Neuronal stem cell (in vitro differentiated cells): ENCODE results near the gene SEC16B.

Experiments
- DNase-seq: peaks from one replicate; pipeline ENCODE4 v3.0.0-alpha.2; 2013; ENCODE audit warnings: low spot score
- H2AFZ ChIP-seq: one replicate; pipeline ENCODE4 v1.6.1; 2013; ENCODE audit warnings: mild to moderate bottlenecking, low read length, inconsistent platforms
- H2AK5ac ChIP-seq: 2 replicates; pipeline ENCODE4 v1.6.1; 2013; ENCODE audit warnings: low read depth, mild to moderate bottlenecking, inconsistent platforms, low read length, moderate library complexity, mixed read lengths
- H2BK120ac ChIP-seq: 2 replicates; pipeline ENCODE4 v1.6.1; 2013; ENCODE audit warnings: low read depth, mild to moderate bottlenecking, inconsistent platforms, low read length, moderate library complexity, mixed read lengths
- H2BK12ac ChIP-seq: one replicate; pipeline ENCODE4 v1.6.1; 2013; ENCODE audit warnings: low read length, inconsistent platforms
- H2BK15ac ChIP-seq: 2 replicates; pipeline ENCODE4 v1.6.1; 2013; ENCODE audit warnings: mild to moderate bottlenecking, low read length, inconsistent platforms, mixed read lengths
- H2BK5ac ChIP-seq: one replicate; pipeline ENCODE4 v1.6.1; 2013; ENCODE audit warnings: inconsistent platforms, mild to moderate bottlenecking, low read length, moderate library complexity
- H3K14ac ChIP-seq: one replicate; pipeline ENCODE4 v1.6.1; 2013; ENCODE audit warnings: low read length, inconsistent platforms
- H3K18ac ChIP-seq: 2 replicates; pipeline ENCODE4 v1.6.1; 2013; ENCODE audit warnings: low read length, inconsistent platforms
- H3K23ac ChIP-seq: 2 replicates; pipeline ENCODE4 v1.6.1; 2013; ENCODE audit warnings: low read depth, mild to moderate bottlenecking, mixed read lengths, low read length, inconsistent platforms; ENCODE audit not compliant: poor library complexity
- H3K27ac ChIP-seq: replicated peaks from 3 replicates; pipeline ENCODE4 v1.5.1; 2013; ENCODE audit warnings: low read length, inconsistent platforms
- H3K27me3 ChIP-seq, 3 experiments: 2 replicates each; pipeline ENCODE4 v1.6.1; 2013; ENCODE audit warnings: low read length in 3 of 3, mild to moderate bottlenecking in 2 of 3, inconsistent platforms in 1 of 3, low read depth in 1 of 3, mixed read lengths in 1 of 3, moderate library complexity in 1 of 3; ENCODE audit not compliant: control insufficient read depth in 3 of 3, insufficient read depth in 3 of 3
- H3K36me3 ChIP-seq, 2 donors: replicated peaks in 1 of 2; 2 replicates each; pipeline ENCODE4 v1.6.1; 2013; ENCODE audit warnings: low read length in 2 of 2; ENCODE audit not compliant: control insufficient read depth in 2 of 2, insufficient read depth in 2 of 2
- H3K4ac ChIP-seq: 2 replicates; pipeline ENCODE4 v1.6.1; 2013; ENCODE audit warnings: inconsistent platforms, mild to moderate bottlenecking, low read length, moderate library complexity
- H3K4me1 ChIP-seq, 2 donors: 1 replicate in 1 of 2; 2 replicates in 1 of 2; pipeline ENCODE4 v1.6.1; 2013; ENCODE audit warnings: low read length in 2 of 2, low read depth in 1 of 2; ENCODE audit not compliant: control insufficient read depth in 2 of 2, insufficient read depth in 1 of 2
- H3K4me2 ChIP-seq: one replicate; pipeline ENCODE4 v1.6.1; 2013; ENCODE audit warnings: mild to moderate bottlenecking, low read length, inconsistent platforms; ENCODE audit not compliant: insufficient read depth, poor library complexity, severe bottlenecking
- H3K4me3 ChIP-seq, 2 donors: 2 replicates each; pipeline ENCODE4 v1.5.1; 2013; ENCODE audit warnings: low read length in 2 of 2, mild to moderate bottlenecking in 2 of 2, inconsistent platforms in 1 of 2, moderate library complexity in 1 of 2
- H3K79me1 ChIP-seq: one replicate; pipeline ENCODE4 v1.6.1; 2013; ENCODE audit warnings: low read depth, mild to moderate bottlenecking, inconsistent platforms, low read length, moderate library complexity
- H3K9ac ChIP-seq: one replicate; pipeline ENCODE4 v1.6.1; 2013; ENCODE audit warnings: mild to moderate bottlenecking, low read depth, low read length, inconsistent platforms; ENCODE audit not compliant: poor library complexity
- H3K9me3 ChIP-seq, 2 donors: replicated peaks in 1 of 2; 2 replicates each; pipeline versions ENCODE3 to v1.6.1; 2013; ENCODE audit warnings: low read length in 2 of 2, mild to moderate bottlenecking in 2 of 2, inconsistent platforms in 1 of 2, low read depth in 1 of 2, mixed read lengths in 1 of 2, moderate library complexity in 1 of 2; ENCODE audit not compliant: control insufficient read depth in 2 of 2, insufficient read depth in 1 of 2
- H4K8ac ChIP-seq: one replicate; pipeline ENCODE4 v1.6.1; 2013; ENCODE audit warnings: low read depth, mild to moderate bottlenecking, inconsistent platforms, low read length, moderate library complexity
- H4K91ac ChIP-seq: one replicate; pipeline ENCODE4 v1.6.1; 2013; ENCODE audit warnings: low read length, low read depth, mild to moderate bottlenecking, inconsistent platforms; ENCODE audit not compliant: poor library complexity
- WGBS, 2 donors: extraction: QIAGEN DNeasy Blood & Tissue Kit; methylation state at CpG; one replicate each; pipeline ENCODE4 v1.1.7; 2013; ENCODE audit warnings: missing lambda C conversion rate in 2 of 2, mixed read lengths in 1 of 2; ENCODE audit not compliant: insufficient read length in 2 of 2, insufficient replicate concordance in 1 of 2; ENCODE audit errors: extremely low coverage in 2 of 2; 5-methylcytosine and 5-hydroxymethylcytosine counted together

The SEC16B gene

DNA sequence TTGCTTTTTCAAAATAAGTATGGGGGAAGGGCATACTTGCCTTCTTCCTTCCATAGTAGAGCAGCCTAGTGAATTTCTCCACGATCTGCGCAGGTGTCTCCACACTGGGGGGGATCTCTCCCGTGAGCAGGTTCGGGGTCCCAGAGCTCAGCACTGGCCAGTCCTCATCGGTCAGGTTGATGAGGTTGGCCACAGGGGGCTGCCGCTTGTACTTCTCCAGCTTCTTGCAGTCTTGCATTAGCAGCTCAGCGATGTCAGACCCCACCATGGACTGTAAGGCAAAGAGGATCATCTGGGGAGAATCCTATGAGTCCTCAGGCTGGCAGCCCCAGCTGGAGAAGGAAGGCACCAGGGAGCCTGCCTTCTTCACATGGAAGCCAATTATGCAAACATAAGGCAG lies 11.8 kb downstream of the SEC16B start:
- Histone ChIP-seq H2AK5ac (no peak overlapping the region), H3K36me3 (no peaks in the 10 kb centered on the region), H3K4me3 (no peak overlapping the region), H3K9ac (no peak overlapping the region), H3K27ac (no peak overlapping the region), H3K23ac (no peak overlapping the region), H3K4me2 (no peak overlapping the region), H2BK15ac (no peak overlapping the region), H2BK12ac (no peak overlapping the region), H2BK5ac (no peak overlapping the region), H3K79me1 (no peaks in the 10 kb centered on the region), H3K9me3 (no peaks in the 10 kb centered on the region), H2BK120ac (no peak overlapping the region), H3K18ac (no peak overlapping the region), H2AFZ (no peak overlapping the region), H4K8ac (no peak overlapping the region), H3K27me3 (no peaks in the 10 kb centered on the region), H3K4me1 (peaks cover 2 to 11% of the 10 kb centered on the region in 2 donors), H3K4ac (no peak overlapping the region), H3K14ac (no peak overlapping the region), H4K91ac (no peak overlapping the region)
- no CpG with 5 or more reads among the region's 7 CpGs for WGBS, 2 donors
- no peak for DNase-seq

DNA sequence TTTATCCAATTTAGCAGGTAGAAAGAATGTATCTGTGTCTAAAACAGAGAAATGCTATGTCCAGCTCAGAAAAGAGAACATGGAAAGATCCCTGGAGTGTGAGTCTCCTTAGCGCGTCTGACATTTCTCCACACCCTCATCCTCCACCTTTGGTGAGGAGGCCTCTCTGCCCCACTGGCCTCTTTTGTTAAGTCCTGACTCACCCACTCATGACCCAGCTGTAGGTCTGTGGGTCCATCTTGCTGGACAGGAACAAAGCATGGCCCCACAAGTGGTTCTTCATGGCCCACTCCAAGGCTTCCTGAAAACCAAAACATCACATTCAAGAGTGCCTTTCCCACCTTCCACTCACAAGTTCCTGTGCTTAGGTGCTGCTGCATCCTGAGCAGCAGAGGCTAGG lies 15.8 kb downstream of the SEC16B start:
- no peak overlapping the region for H3K9ac ChIP-seq
- H3K18ac ChIP-seq = no peak overlapping the region
- DNase-seq = no peak
- H2BK15ac ChIP-seq = no peak overlapping the region
- no peak overlapping the region for H3K4ac ChIP-seq
- no peaks in the 10 kb centered on the region for H3K79me1 ChIP-seq
- H3K23ac ChIP-seq = no peak overlapping the region
- H3K36me3 ChIP-seq = no peaks in the 10 kb centered on the region
- no peak overlapping the region for H2BK5ac ChIP-seq
- no peak overlapping the region for H2BK120ac ChIP-seq
- H3K4me1 ChIP-seq = no peaks in the 10 kb centered on the region
- no peak overlapping the region for H2AK5ac ChIP-seq
- H3K27me3 ChIP-seq = peaks cover 0 to 6% (median 0%) of the 10 kb centered on the region in 3 experiments
- no peak overlapping the region for H3K14ac ChIP-seq
- no peak overlapping the region for H4K8ac ChIP-seq
- no CpG with 5 or more reads among the region's 2 CpGs for WGBS, 2 donors
- H3K4me2 ChIP-seq = no peak overlapping the region
- H3K27ac ChIP-seq = no peak overlapping the region
- H2BK12ac ChIP-seq = no peak overlapping the region
- no peak overlapping the region for H4K91ac ChIP-seq
- H2AFZ ChIP-seq = no peak overlapping the region
- H3K9me3 ChIP-seq = no peaks in the 10 kb centered on the region
- H3K4me3 ChIP-seq = no peak overlapping the region

DNA sequence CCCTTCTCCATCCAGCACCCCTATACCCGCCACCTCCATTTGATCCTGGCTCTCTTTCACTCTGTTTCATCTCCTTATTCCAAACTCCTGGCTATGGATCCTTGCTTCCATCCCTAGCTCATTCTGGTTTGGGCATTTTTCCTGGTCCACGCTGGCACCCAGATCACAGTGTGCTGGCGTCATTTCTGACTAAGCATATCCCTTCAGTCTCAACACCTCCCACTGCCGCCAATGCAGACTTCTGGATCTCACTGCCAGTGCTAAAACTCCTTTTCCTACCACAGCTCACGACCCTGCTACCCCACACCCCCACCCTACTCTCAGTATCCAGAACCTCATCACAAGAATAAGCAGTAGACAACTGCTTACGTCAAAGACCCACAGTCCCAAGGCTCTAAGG lies 16.3 kb downstream of the SEC16B start:
- Histone ChIP-seq H3K79me1 (no peaks in the 10 kb centered on the region), H2BK5ac (no peak overlapping the region), H3K4ac (no peak overlapping the region), H3K4me3 (no peak overlapping the region), H4K8ac (no peak overlapping the region), H2BK12ac (no peak overlapping the region), H3K36me3 (no peaks in the 10 kb centered on the region), H3K9me3 (no peaks in the 10 kb centered on the region), H3K14ac (no peak overlapping the region), H3K4me2 (no peak overlapping the region), H3K23ac (no peak overlapping the region), H3K27ac (no peak overlapping the region), H2BK15ac (no peak overlapping the region), H2AK5ac (no peak overlapping the region), H2AFZ (no peak overlapping the region), H2BK120ac (no peak overlapping the region), H4K91ac (no peak overlapping the region), H3K18ac (no peak overlapping the region), H3K27me3 (peaks cover 0 to 6% (median 0%) of the 10 kb centered on the region in 3 experiments), H3K9ac (no peak overlapping the region), H3K4me1 (no peaks in the 10 kb centered on the region)
- no CpG with 5 or more reads among the region's 6 CpGs for WGBS, 2 donors
- DNase-seq = no peak

DNA sequence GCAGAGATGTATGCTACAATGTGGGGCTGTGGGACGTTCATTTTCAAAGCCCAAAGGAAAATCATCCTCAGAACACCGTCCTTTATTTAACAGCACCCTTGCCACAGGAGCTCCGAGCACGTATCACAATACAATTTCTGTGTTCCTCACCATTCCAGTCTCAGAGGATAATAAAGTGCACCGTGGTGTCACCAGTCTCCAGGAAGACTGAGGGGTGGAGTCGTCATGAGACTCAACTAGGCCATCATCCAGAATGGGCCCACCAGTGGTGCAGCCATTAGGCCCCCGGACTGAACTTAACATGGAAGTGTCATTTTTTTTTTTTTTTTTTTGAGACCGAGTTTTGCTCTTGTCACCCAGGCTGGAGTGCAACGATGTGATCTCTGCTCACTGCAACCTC lies 17.2 kb downstream of the SEC16B start:
- Histone ChIP-seq H3K4me1 (no peaks in the 10 kb centered on the region), H2BK15ac (no peak overlapping the region), H2BK120ac (no peak overlapping the region), H3K23ac (no peak overlapping the region), H3K4ac (no peak overlapping the region), H4K8ac (no peak overlapping the region), H3K27ac (no peak overlapping the region), H3K79me1 (no peaks in the 10 kb centered on the region), H3K4me2 (no peak overlapping the region), H3K36me3 (no peaks in the 10 kb centered on the region), H3K9ac (no peak overlapping the region), H2AFZ (no peak overlapping the region), H2BK12ac (no peak overlapping the region), H3K9me3 (no peaks in the 10 kb centered on the region), H3K14ac (no peak overlapping the region), H4K91ac (no peak overlapping the region), H3K18ac (no peak overlapping the region), H2AK5ac (no peak overlapping the region), H2BK5ac (no peak overlapping the region), H3K27me3 (peaks cover 0 to 6% (median 0%) of the 10 kb centered on the region in 3 experiments), H3K4me3 (no peak overlapping the region)
- DNase-seq = no peak
- WGBS, 2 donors = no CpG with 5 or more reads among the region's 9 CpGs
